Uterus (tissue), 4 donors: ENCODE results near the gene IL1RL1. TPM values are rescaled to one million over a fixed set of nuclear protein-coding genes. Genes with fewer than 3 reads are reported as not detected.

Experiments used
- DNase-seq, 2 donors: peaks; one replicate each; pipeline ENCODE4 v3.0.0-alpha.2; 2019 to 2020
- H3K27ac ChIP-seq, 2 donors: fragments of 200-600 bp; sonication (generic); 1 replicate in 1 of 2; 2 replicates in 1 of 2; pipeline ENCODE4 v1.5.1; 2016 to 2018
- H3K27me3 ChIP-seq, 2 donors: fragments of 200-600 bp; sonication (generic); one replicate each; pipeline ENCODE4 v1.5.1; 2018 to 2019; ENCODE audit warnings: control low read depth in 1 of 2
- H3K36me3 ChIP-seq, 2 donors: fragments of 200-600 bp; sonication (generic); one replicate each; pipeline ENCODE4 v1.5.1; 2019; ENCODE audit warnings: control low read depth in 1 of 2
- H3K4me1 ChIP-seq, 2 donors: fragments of 200-600 bp; sonication (generic); one replicate each; pipeline ENCODE4 v1.5.1; 2018 to 2019; ENCODE audit warnings: control low read depth in 1 of 2
- H3K4me3 ChIP-seq, 2 donors: fragments of 200-600 bp; sonication (generic); 1 replicate in 1 of 2; 2 replicates in 1 of 2; pipeline ENCODE4 v1.5.1; 2018 to 2019; ENCODE audit warnings: mild to moderate bottlenecking in 1 of 2
- H3K9me3 ChIP-seq, 2 donors: fragments of 200-600 bp; sonication (generic); one replicate each; pipeline ENCODE4 v1.5.1; 2019; ENCODE audit warnings: control low read depth in 1 of 2
- POLR2A ChIP-seq, 2 donors: fragments of 450-650 bp; IDR thresholded peaks; one replicate each; pipeline ENCODE4 v1.6.1; 2016; ENCODE audit warnings: antibody characterized with exemption in 2 of 2, mild to moderate bottlenecking in 1 of 2, moderate library complexity in 1 of 2
- intact Hi-C: fragments of 100-400 bp; cut with DNase I; formaldehyde crosslinking; loops from one replicate; pipeline ENCODE4 v1.15.1; 2023; ENCODE audit warnings: low total_unique reads
- total RNA-seq, 4 donors: library from RNA; depleted of rRNA in 3 of 4; stranded (reverse); fragments of >200 nt in 3 of 4; gene quantifications; one replicate each; pipeline versions ENCODE4 v1.1.0 to v1.2.4, GENCODE V29; 2014 to 2023
- TF ChIP-seq, protein P1 (sequence below), 4 experiments: fragments of 200-600 bp in 2 of 4; fragments of 450-650 bp in 2 of 4; sonication (generic) in 2 of 4; IDR thresholded peaks; one replicate each; pipeline ENCODE4 v1.5.1; 2016 to 2019; ENCODE audit warnings: antibody characterized with exemption in 4 of 4, mild to moderate bottlenecking in 2 of 4, moderate library complexity in 1 of 4
- donor health status: DM: yes; HTN: yes; CAD: no.

Gene IL1RL1
- total RNA-seq: 10 to 100 TPM in 1 of 4 donors, 1 to 10 TPM in 3; 1.7 to 12.3 (median 6.8) TPM

DNA sequence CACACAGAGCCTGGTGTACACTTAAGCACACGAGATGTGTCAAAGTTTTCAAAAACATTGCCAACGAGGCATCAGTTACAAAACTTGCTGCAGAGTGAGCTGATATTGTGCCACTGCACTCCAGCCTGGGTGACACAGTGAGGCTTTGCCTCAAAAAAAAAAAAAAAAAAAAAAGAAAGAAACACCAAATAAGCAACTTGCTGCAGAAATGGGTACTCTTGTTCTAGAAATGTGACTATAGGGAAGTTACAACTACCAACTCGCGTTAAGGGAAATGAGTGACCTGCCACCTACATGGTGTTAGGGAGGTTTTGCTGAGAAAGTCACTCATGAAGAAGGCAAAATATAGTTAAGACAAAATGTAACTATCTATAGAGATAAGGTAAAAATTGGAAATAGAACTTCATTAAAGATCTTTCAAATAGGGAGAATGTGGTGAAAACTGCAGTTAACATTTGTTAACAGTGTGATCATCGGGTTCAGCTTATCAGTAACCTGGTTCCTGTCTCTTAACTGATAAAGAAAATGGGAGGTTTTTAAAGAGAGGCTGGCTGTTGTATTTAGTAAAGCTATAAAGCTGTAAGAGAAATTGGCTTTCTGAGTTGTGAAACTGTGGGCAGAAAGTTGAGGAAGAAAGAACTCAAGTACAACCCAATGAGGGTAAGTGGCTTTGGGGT lies at the start of gene IL1RL1:
Gene IL1RL1 (plus strand): TSS at position 600 of the 677 bp plus-strand sequence. CDS start 26,702 bp downstream, outside the sequence.
- H3K27ac ChIP-seq: no peak within 1 kb of the TSS
- H3K4me1 ChIP-seq: no peaks in the 10 kb centered on the region
- no peak for DNase-seq
- TF ChIP-seq, protein P1, sequence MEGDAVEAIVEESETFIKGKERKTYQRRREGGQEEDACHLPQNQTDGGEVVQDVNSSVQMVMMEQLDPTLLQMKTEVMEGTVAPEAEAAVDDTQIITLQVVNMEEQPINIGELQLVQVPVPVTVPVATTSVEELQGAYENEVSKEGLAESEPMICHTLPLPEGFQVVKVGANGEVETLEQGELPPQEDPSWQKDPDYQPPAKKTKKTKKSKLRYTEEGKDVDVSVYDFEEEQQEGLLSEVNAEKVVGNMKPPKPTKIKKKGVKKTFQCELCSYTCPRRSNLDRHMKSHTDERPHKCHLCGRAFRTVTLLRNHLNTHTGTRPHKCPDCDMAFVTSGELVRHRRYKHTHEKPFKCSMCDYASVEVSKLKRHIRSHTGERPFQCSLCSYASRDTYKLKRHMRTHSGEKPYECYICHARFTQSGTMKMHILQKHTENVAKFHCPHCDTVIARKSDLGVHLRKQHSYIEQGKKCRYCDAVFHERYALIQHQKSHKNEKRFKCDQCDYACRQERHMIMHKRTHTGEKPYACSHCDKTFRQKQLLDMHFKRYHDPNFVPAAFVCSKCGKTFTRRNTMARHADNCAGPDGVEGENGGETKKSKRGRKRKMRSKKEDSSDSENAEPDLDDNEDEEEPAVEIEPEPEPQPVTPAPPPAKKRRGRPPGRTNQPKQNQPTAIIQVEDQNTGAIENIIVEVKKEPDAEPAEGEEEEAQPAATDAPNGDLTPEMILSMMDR (IDR thresholded peaks at IDR 0.05): no peak
- no peak for TF ChIP-seq POLR2A (IDR thresholded peaks at IDR 0.05)
- H3K9me3 ChIP-seq: no peaks in the 10 kb centered on the region
- no peaks in the 10 kb centered on the region for H3K27me3 ChIP-seq
- no peak within 1 kb of the TSS for H3K4me3 ChIP-seq
- no peaks in the 10 kb centered on the region for H3K36me3 ChIP-seq
- intact Hi-C loops: no loop called here

DNA sequence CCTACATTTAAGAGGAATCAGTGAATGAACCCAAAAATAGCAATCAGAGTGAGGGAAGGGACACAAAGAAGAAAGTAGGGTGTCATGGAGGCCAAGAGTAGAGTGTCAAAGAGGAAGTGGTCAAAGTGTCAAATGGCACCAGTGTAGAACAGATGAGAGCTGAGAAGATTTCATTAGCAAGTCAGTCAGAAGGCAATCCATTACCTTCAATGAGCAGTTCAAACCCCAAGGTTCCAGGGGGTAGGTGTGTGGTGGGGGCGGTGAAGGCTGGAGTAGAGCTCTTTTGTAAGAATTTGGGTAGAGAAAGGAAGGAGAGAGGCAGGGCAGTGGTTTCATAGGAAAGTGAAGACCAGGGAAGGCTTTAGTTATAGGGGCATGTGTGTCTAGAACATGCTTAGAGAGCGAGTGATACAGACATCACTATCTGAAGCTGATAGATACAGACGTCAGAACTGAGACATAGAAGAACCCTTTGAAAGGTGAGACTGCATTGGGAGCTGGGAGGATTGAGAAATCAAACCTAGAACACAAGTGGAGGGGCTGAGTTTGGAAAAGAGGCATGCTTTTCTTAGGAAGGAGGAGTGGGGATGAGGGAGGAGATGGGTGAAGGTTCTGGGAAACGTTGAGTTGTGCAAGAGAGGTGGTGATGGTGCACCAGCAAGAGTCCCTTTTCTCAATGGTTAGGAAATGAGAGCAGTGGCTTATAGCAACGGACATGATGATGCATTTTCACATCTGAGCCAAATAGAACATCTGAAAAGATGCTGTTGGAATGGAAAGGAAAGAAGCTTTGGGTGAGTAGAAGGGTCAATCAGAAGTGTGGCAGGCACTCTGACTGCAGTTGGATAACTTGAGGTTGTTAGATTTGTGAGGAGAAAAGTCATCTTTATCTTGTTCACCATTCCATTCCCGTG lies 48.9 kb upstream of the IL1RL1 start:
- DNase-seq: no peak
- TF ChIP-seq, protein P1 (IDR thresholded peaks at IDR 0.05): no peak
- no peak for TF ChIP-seq POLR2A (IDR thresholded peaks at IDR 0.05)
- no peaks in the 10 kb centered on the region for H3K36me3 ChIP-seq
- H3K4me1 ChIP-seq: no peaks in the 10 kb centered on the region
- H3K9me3 ChIP-seq: no peaks in the 10 kb centered on the region
- H3K27ac ChIP-seq: no peak overlapping the region
- intact Hi-C loops: no loop called here
- no peak overlapping the region for H3K4me3 ChIP-seq
- H3K27me3 ChIP-seq: no peaks in the 10 kb centered on the region

- H3K9me3 ChIP-seq: no peaks in the 10 kb centered on the region
- no peaks in the 10 kb centered on the region for H3K27me3 ChIP-seq
- no peak overlapping the region for H3K4me3 ChIP-seq
- H3K27ac ChIP-seq: no peak overlapping the region
- no peaks in the 10 kb centered on the region for H3K36me3 ChIP-seq
- DNase-seq: no peak
- no peaks in the 10 kb centered on the region for H3K4me1 ChIP-seq
- TF ChIP-seq, protein P1 (IDR thresholded peaks at IDR 0.05): no peak
- no peak for TF ChIP-seq POLR2A (IDR thresholded peaks at IDR 0.05)
- intact Hi-C loops: no loop called here
These were observed 46.4 kb upstream of the IL1RL1 start for GRCh38 chr2:102264952-102265351.

DNA sequence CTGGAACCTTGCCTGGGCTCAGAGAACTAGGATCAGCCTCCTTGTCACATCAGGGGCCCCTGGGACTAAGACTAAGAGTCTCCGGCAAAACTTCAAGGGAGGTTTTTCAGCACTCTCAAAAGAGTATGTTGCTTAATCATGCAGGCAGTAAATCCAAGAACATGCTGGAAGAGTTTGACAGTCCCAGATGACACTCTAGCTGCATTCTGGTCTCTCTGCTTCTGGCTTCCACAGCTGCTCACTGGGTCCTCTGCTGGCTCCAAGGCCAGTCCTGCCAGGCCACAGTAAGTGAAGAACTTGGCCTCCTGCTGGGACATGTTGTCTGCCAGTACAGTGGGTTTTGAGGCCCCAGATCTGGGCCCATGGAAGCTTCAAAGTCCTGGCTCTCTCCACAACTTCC lies 45.2 kb upstream of the IL1RL1 start:
- no peaks in the 10 kb centered on the region for H3K36me3 ChIP-seq
- intact Hi-C loops: no loop called here
- no peak overlapping the region for H3K4me3 ChIP-seq
- H3K27me3 ChIP-seq: no peaks in the 10 kb centered on the region
- peak overlapping the region in 1 of 2 donors; percentile 23 for H3K27ac ChIP-seq
- no peak for DNase-seq
- TF ChIP-seq, protein P1 (IDR thresholded peaks at IDR 0.05): no peak
- TF ChIP-seq POLR2A (IDR thresholded peaks at IDR 0.05): no peak
- H3K9me3 ChIP-seq: no peaks in the 10 kb centered on the region
- H3K4me1 ChIP-seq: no peaks in the 10 kb centered on the region

GRCh38 chr2:102267774-102268173 lies 43.6 kb upstream of the IL1RL1 start:
- no peak for DNase-seq

More at GRCh38 chr2:102267774-102268173, 43.6 kb upstream of the IL1RL1 start:
- Histone ChIP-seq H3K4me3 (no peak overlapping the region), H3K4me1 (no peaks in the 10 kb centered on the region), H3K36me3 (no peaks in the 10 kb centered on the region), H3K27ac (no peak overlapping the region), H3K27me3 (no peaks in the 10 kb centered on the region), H3K9me3 (no peaks in the 10 kb centered on the region)
- intact Hi-C loops: no loop called here
- TF ChIP-seq POLR2A (IDR thresholded peaks at IDR 0.05): no peak
- TF ChIP-seq, protein P1 (IDR thresholded peaks at IDR 0.05): no peak
